Measurements from ENCODE around the gene BRAP. TPM values are rescaled to one million over a fixed set of nuclear protein-coding genes. Genes with fewer than 3 reads are reported as not detected.
"Not testable (repeated sequence)": the region's sequence is repeated elsewhere in the genome, so short reads cannot be mapped to it uniquely, and the experiment has no call there.

BRAP gene
- total RNA-seq, 1 donor from 2014 or later: 12.6 TPM

DNA sequence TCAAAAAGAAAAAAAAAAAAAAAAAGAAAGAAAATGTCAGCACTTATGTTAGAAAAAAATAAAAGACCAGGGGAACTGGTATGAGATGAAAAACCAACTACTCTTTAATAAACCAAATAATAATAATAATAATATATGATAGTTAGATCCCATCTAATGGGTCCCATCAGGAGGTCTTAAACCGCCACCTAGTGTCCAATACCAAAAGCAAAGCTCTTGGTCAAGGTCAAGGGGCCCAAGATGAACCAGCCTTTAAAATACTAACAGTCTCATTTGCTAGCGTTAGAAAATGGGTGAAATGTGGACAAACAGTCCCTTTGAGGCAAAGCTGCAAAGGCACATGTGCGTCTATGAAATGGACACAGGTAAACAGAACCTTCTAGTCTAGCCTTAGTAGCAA lies 12.3 kb downstream of the BRAP start:
- DNase-seq (ENCODE audit: low read depth in 2 of 2): peak; percentile 23 to 51

GRCh38 chr12:111672822-111673381 lies 12.9 kb downstream of the BRAP start:
- DNase-seq (ENCODE audit: low read depth in 2 of 2): no peak

DNA sequence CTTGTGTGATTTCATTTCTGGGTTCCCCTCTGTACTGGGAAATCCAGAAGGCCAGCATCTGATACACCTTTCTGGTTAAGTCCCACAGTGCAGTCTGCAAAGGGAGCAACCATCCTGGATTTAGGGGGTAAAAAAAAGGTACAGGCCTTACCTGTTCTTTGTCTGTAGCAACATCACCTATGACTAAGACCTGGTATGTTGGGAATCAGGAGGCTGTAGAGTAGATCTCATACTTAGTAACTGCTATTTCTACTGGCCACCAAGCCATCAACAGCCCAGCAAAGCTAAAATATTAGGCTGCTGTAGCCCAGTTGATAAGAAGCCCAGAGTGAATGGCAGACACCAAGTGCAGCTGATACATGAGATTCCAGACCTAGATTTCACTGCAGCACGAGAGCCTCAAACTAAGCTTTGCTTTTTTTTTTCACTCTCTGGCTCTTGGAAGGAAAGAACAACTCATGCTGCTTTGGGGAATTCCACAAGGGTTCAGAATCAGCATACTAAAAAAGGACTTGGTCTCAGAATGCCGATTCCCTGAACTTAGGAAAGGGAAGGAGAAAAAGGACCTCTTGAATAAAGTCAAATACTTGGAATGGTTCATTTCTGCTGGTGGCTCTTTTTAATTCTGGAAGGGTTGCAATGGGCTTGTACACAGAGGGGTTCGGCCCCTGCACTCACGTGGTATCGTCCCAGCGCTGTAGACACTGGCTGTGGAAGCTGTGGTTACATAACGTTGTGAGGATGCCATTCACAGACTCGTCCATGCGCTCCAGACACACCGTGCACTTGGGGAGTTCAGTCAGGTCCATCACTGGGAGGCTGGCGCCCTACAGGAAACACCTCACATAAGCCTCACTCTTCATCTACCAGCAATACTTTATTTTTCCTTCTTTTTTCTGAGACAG lies 20.5 kb downstream of the BRAP start:
- DNase-seq (ENCODE audit: low read depth in 2 of 2): no peak

GRCh38 chr12:111664499-111664898 lies 21.3 kb downstream of the BRAP start:
- no peak for DNase-seq (ENCODE audit: low read depth in 2 of 2)

- no peak for DNase-seq (ENCODE audit: low read depth in 2 of 2)
These were observed 29.7 kb downstream of the BRAP start for GRCh38 chr12:111656016-111656415.

GRCh38 chr12:111655356-111655755 lies 30.4 kb downstream of the BRAP start:
- peak in 1 of 2 donors; percentile 58 for DNase-seq (ENCODE audit: low read depth in 2 of 2)

GRCh38 chr12:111653596-111653995 lies 32.2 kb downstream of the BRAP start:
- DNase-seq (ENCODE audit: low read depth in 2 of 2): no peak

GRCh38 chr12:111652530-111652929 lies 33.2 kb downstream of the BRAP start:
- DNase-seq (ENCODE audit: low read depth in 2 of 2): not testable (repeated sequence)

GRCh38 chr12:111650912-111651311 lies 34.8 kb downstream of the BRAP start:
- DNase-seq (ENCODE audit: low read depth in 2 of 2): no peak

DNA sequence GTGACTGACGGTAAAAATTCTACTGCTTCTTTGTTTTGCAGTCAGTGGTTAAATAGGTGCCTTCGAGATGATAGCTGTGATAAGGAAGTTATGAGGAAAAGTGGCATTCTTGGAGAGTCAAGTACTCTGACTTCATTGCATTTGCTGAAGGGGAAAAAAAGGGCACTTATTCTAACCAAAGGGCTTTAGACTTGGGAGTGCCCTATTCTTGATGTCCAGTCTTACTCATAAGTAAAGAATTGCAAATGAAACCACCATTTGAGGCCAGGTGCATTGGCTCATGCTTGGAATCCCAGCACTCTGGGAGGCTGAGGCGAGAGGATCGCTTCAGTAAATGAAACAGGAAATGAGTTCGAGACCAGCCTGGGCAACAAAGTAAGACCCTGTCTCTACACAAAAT lies 40.3 kb downstream of the BRAP start:
- DNase-seq (ENCODE audit: low read depth in 2 of 2): no peak

DNA sequence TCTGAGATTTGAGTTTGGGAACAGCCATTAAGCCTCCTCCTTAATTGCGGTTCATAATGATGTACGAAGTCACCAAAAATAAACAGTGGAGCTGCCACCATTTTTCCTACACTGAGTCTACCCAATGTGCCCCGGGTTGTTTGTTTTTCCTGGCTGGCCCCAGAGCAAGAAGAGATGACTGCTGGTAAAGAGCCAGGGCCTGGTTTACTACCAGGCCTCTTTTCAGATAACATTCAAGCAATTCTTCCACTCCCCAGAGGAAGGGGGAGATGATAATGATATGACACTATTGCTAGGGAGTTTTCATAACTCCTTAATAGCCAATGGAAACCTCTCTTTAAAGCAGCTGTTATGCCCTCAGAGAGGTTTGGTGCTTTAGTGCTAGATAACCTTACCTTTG lies 42.3 kb downstream of the BRAP start:
- DNase-seq (ENCODE audit: low read depth in 2 of 2): peak in 1 of 2 donors; percentile 26

DNA sequence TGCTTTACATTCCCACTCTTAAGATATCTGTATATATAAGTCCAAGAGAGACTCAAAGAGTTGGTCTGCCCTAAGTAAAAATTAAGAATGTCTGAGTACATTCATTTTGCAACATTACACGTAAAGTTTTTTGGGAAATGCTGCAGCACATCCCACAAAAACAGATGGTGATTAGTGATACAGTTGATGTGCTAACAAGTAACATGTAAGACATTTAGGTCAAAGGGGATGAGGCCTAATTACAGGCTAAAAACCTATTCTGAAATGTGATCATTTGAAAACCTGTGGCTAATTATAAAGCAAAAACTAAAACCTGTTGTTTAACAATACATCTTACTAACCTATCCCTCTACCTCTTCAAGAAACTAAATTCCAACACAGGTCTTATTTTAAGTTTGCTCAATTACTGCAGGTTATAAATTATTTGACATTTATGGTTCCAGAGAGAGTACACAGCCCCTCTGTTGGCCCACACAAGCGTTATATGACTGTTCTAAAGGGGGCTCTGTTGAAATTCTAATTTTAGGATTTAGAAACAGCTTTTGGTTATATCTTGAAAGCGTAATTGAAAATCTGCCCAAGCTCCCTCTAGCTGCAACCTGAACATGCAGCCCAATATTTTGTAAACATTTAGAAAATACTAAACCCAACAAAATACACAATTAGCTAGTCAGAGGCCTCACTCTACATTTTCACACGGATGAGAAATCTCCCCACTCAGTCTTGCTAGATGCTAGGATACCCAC lies 42.9 kb downstream of the BRAP start:
- DNase-seq (ENCODE audit: low read depth in 2 of 2): no peak

DNA sequence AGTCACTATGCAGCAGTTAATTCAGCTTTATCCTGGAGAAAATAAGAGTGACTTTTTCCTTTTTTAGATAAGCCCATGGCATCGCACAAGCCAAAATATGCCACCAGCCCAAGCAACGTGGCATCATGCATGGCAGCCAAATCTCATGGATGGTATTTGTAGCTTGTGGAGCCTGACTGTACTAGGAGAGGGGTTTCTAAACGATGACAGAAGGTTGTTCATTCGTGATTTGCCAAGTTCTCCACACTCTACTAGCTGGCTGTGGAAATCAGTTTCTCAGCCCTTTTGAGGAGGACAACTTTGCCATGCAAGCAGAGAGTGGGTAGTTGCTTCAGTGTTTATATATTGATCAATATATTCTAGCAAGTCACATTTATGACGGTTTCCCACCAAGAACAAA lies 45.2 kb downstream of the BRAP start:
- DNase-seq (ENCODE audit: low read depth in 2 of 2): no peak

- no peak for DNase-seq (ENCODE audit: low read depth in 2 of 2)
These were observed 47.2 kb downstream of the BRAP start for GRCh38 chr12:111638556-111638955.

DNA sequence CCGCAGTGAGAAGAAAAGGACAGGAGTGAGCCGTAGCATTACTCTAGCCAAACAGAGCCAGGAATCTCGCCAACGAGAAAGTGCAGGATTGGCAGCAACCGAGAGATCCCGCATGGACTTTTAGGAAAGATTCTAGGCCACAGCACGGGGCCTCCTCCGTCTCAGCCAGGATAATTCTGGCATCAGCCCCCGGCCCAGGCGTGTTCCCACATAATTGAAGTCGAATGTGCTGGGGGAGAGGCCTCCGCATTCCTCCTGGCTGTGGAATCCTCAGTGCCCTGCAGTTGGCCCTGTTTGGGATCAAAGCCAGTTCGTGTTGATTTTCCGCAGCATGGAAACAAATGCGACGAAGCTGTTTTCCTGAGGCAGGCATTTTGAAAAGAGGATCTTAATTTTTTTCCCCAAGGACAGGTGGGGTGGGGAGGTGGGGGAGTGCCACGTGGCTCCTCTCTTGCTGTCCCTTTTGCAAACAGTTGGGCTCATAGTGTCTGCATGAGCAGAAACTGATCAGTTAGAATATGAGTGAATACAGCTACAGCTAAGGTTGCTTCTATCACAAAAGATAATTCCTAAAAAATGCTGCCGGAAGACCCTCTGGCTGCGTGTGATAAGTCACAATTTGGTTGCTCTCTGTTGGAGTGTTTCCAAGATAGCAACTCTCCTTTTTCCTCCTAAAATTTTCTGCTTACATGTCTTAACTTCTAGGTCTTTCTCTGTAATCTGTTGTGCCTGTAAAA lies 49.4 kb downstream of the BRAP start:
- peak; percentile 25 to 41 for DNase-seq (ENCODE audit: low read depth in 2 of 2)

DNA sequence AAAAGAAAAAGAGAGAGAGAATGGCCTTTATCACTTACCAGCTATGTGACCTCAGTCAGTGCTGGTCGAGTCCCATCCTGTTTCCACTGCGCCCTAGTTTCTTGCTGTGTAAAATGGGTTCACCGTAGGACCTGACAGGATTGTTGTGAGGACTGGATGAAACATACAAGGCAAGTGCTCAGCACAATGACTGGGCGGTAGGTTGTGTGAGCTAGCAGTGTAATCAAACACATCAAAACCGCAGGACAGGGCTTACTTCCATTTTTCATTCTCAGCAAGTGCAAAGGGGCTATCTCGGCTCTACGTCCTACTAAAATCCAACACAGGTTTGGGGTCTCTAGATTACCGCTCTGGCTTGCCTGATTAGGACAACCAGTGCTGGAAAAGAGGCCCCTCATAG lies 50.2 kb downstream of the BRAP start:
- DNase-seq (ENCODE audit: low read depth in 2 of 2): no peak

DNA sequence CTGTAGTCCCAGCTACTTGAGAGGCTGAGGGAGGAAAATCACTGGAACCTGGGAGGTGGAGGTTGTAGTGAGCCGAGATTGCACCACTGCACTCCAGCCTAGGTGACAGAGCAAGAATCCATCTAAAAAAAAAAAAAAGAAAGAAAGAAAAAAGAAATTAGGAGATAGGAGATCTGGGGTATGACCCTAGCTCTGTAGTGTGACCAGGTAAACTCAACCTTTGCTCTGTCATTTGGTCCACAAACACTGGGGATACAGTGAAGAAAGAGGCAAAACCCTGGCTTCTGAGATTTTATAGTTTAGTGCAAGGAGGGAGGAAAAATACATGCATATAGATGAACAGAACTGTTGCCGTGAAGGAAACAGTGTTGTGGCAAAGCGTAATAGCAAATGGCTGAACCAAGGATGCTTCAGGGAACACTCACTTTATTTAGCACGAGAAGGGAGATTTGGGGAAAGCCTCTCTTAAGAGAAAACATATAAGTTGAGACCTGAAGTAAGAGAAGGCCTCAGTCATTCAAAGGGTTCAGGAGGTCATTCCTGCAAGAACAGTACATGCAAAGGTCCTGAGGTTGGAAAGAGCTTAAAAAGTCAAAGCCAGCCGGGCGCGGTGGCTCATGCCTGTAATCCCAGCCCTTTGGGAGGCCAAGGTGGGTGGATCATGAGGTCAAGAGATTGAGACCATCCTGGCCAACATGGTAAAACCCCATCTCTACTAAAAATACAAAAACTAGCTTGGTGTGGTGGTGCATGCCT lies 57.1 kb downstream of the BRAP start:
- DNase-seq (ENCODE audit: low read depth in 2 of 2): no peak

DNA sequence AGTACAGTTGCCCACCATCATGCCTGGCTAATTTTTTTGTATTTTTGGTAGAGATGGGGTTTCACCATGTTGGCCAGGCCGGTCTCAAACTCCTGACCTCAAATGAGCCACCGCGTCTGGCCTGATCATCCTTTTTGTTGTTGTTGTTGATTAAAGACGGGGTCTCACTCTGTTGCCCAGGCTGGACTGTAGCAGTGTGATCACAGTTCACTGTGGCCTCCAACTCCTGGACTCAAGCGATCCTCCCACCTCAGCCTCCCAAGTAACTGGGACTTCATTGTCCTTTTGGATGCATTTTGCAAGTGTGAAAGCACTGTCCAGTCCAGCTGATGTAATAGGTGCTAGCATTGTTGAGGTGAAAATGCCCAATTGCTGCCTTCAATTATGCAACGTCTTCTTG lies 59.5 kb downstream of the BRAP start:
- no peak for DNase-seq (ENCODE audit: low read depth in 2 of 2)

GRCh38 chr12:111624540-111624939 lies 61.2 kb downstream of the BRAP start:
- no peak for DNase-seq (ENCODE audit: low read depth in 2 of 2)

DNA sequence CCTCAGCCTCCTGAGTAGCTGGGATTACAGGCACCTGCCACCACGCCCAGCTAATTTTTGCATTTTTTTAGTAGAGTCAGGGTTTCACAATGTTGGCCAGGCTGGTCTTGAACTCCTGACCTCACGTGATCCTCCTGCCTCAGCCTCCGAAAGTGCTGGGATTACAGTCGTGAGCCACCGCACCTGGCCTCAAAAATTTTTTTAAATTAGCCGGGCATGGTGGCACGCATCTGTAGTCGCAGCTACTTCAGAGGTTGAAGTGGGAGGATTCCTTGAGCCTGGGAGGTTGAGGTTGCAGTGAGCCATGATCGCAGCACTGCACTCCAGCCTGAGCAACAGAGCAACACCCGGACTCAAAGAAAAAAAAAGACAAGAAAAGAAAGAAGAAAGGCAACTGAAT lies 67.9 kb downstream of the BRAP start:
- DNase-seq (ENCODE audit: low read depth in 2 of 2): not testable (repeated sequence)

DNA sequence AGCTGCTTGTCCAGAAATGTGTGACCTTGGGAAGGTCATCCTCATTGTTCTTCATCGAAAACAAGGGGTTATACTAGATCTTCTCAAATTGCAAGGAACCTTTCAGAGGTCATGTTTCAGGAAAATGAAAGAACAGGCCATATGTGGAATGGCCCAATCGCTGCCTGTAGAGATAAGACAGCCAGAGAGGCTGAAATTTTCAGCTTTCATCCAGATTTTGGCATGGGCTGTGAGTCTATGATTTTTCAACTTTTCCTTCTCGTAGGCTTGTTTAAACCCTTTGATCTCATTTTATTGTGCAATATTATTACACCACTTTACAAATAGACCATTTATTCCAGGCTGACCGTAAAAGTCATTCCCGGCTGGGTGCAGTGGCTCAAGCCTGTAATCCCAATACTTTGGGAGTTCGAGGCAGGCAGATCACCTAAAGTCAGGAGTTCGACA lies 69.6 kb downstream of the BRAP start:
- DNase-seq (ENCODE audit: low read depth in 2 of 2): no peak
